HUES48 (cell line): Measurements from ENCODE around the gene CREB3L4.

ENCODE experiments used
- H3K27ac ChIP-seq: one replicate; pipeline ENCODE4 v1.7.0; 2013; ENCODE audit warnings: low read depth, low read length, inconsistent platforms
- H3K27me3 ChIP-seq: 2 replicates; pipeline ENCODE4 v1.6.1; 2013; ENCODE audit warnings: mild to moderate bottlenecking, low read length; ENCODE audit not compliant: control insufficient read depth, insufficient read depth
- H3K36me3 ChIP-seq: 2 replicates; pipeline ENCODE4 v1.6.1; 2013; ENCODE audit warnings: low read length; ENCODE audit not compliant: control insufficient read depth, insufficient read depth
- H3K4me1 ChIP-seq: 2 replicates; pipeline ENCODE4 v1.6.1; 2013; ENCODE audit warnings: mild to moderate bottlenecking, low read length; ENCODE audit not compliant: control insufficient read depth, insufficient read depth
- H3K4me3 ChIP-seq: 2 replicates; pipeline ENCODE4 v1.5.1; 2013; ENCODE audit warnings: mild to moderate bottlenecking, low read depth, low read length
- H3K9ac ChIP-seq: 2 replicates; pipeline ENCODE4 v1.6.1; 2013; ENCODE audit warnings: mild to moderate bottlenecking, low read depth, low read length, moderate library complexity
- H3K9me3 ChIP-seq: 2 replicates; pipeline ENCODE4 v1.6.1; 2013; ENCODE audit warnings: low read length; ENCODE audit not compliant: control insufficient read depth, insufficient read depth

Gene CREB3L4

GRCh38 chr1:153951801-153952200, 15.9 kb upstream of the CREB3L4 start:
- Histone ChIP-seq H3K36me3 (peaks cover 70% of the 10 kb centered on the region), H3K27ac (no peak overlapping the region), H3K27me3 (no peaks in the 10 kb centered on the region), H3K9ac (no peak overlapping the region), H3K4me1 (peaks cover 4% of the 10 kb centered on the region; the same call in 1 of the 2 replicates), H3K4me3 (no peak overlapping the region), H3K9me3 (no peaks in the 10 kb centered on the region)

GRCh38 chr1:153953859-153954365, 13.8 kb upstream of the CREB3L4 start:
- Histone ChIP-seq H3K36me3 (peaks cover 51% of the 10 kb centered on the region), H3K4me1 (peaks cover 6% of the 10 kb centered on the region), H3K9ac (no peak overlapping the region), H3K9me3 (no peaks in the 10 kb centered on the region), H3K4me3 (no peak overlapping the region), H3K27me3 (no peaks in the 10 kb centered on the region), H3K27ac (no peak overlapping the region)

- no peaks in the 10 kb centered on the region for H3K9me3 ChIP-seq
- H3K27me3 ChIP-seq, result no peaks in the 10 kb centered on the region
- H3K4me3 ChIP-seq, result no peak overlapping the region
- no peak overlapping the region for H3K9ac ChIP-seq
- H3K4me1 ChIP-seq, result peaks cover 13% of the 10 kb centered on the region
- peaks cover 53% of the 10 kb centered on the region for H3K36me3 ChIP-seq
- H3K27ac ChIP-seq, result no peak overlapping the region
These were observed 12.9 kb upstream of the CREB3L4 start for GRCh38 chr1:153954826-153955225.

GRCh38 chr1:153956997-153957715, 10.5 kb upstream of the CREB3L4 start:
- Histone ChIP-seq H3K9ac (peak overlapping the region; percentile 74), H3K27me3 (no peaks in the 10 kb centered on the region), H3K4me1 (peaks cover 22% of the 10 kb centered on the region), H3K36me3 (peaks cover 51% of the 10 kb centered on the region), H3K9me3 (no peaks in the 10 kb centered on the region), H3K4me3 (peak overlapping the region; percentile 90), H3K27ac (peak overlapping the region; percentile 89)

GRCh38 chr1:153957744-153958110, 10.0 kb upstream of the CREB3L4 start:
- peak overlapping the region; percentile 89 for H3K27ac ChIP-seq
- peaks cover 28% of the 10 kb centered on the region for H3K4me1 ChIP-seq
- peak overlapping the region; percentile 74 for H3K9ac ChIP-seq
- H3K4me3 ChIP-seq, result peak overlapping the region; percentile 90
- no peaks in the 10 kb centered on the region for H3K9me3 ChIP-seq
- peaks cover 46% of the 10 kb centered on the region for H3K36me3 ChIP-seq
- H3K27me3 ChIP-seq, result no peaks in the 10 kb centered on the region

- Histone ChIP-seq H3K9ac (peak within 1 kb of the TSS; percentile 74), H3K36me3 (peaks cover 43% of the 10 kb centered on the region)
These were observed 9.4 kb upstream of the CREB3L4 start, which contains the start of gene CRTC2 for GRCh38 chr1:153958111-153958960. Gene CRTC2, minus strand, starts transcription at chr1:153958612. Its CDS starts 115 bp downstream, at chr1:153958497.

GRCh38 chr1:153958961-153959260, 8.8 kb upstream of the CREB3L4 start:
- no peaks in the 10 kb centered on the region for H3K27me3 ChIP-seq
- no peak overlapping the region for H3K9ac ChIP-seq
- H3K27ac ChIP-seq, result peak overlapping the region; percentile 77
- H3K36me3 ChIP-seq, result peaks cover 38% of the 10 kb centered on the region
- H3K4me1 ChIP-seq, result peaks cover 28% of the 10 kb centered on the region
- H3K4me3 ChIP-seq, result peak overlapping the region; percentile 42; the same call in 1 of the 2 replicates
- H3K9me3 ChIP-seq, result no peaks in the 10 kb centered on the region

More at GRCh38 chr1:153958111-153958960, 9.4 kb upstream of the CREB3L4 start, which contains the start of gene CRTC2:
- Histone ChIP-seq H3K27me3 (no peaks in the 10 kb centered on the region), H3K4me3 (peak within 1 kb of the TSS; percentile 90), H3K9me3 (no peaks in the 10 kb centered on the region), H3K27ac (peak within 1 kb of the TSS; percentile 89), H3K4me1 (peaks cover 28% of the 10 kb centered on the region)

- Histone ChIP-seq H3K36me3 (peaks cover 33% of the 10 kb centered on the region), H3K4me3 (no peak overlapping the region), H3K9me3 (no peaks in the 10 kb centered on the region), H3K4me1 (peaks cover 28% of the 10 kb centered on the region), H3K27me3 (no peaks in the 10 kb centered on the region), H3K27ac (peak overlapping the region; percentile 77), H3K9ac (no peak overlapping the region)
These were observed 8.2 kb upstream of the CREB3L4 start for GRCh38 chr1:153959454-153959853.

- Histone ChIP-seq H3K4me3 (no peak overlapping the region), H3K4me1 (peaks cover 28% of the 10 kb centered on the region), H3K27me3 (no peaks in the 10 kb centered on the region)
These were observed 7.5 kb upstream of the CREB3L4 start for GRCh38 chr1:153960206-153960605.

GRCh38 chr1:153961421-153961820, 6.3 kb upstream of the CREB3L4 start:
- H3K9ac ChIP-seq, result 0 out of 2 replicates have a peak overlapping the region, but pooled peaks have one; percentile 88
- H3K27ac ChIP-seq, result peak overlapping the region; percentile 97
- H3K27me3 ChIP-seq, result no peaks in the 10 kb centered on the region
- H3K4me1 ChIP-seq, result peaks cover 32% of the 10 kb centered on the region
- H3K36me3 ChIP-seq, result peaks cover 31% of the 10 kb centered on the region
- H3K9me3 ChIP-seq, result no peaks in the 10 kb centered on the region
- peak overlapping the region; percentile 93 for H3K4me3 ChIP-seq

More at GRCh38 chr1:153960206-153960605, 7.5 kb upstream of the CREB3L4 start:
- Histone ChIP-seq H3K9ac (no peak overlapping the region), H3K27ac (peak overlapping the region; percentile 31), H3K36me3 (peaks cover 27% of the 10 kb centered on the region), H3K9me3 (no peaks in the 10 kb centered on the region)
